H9 (cell line): ENCODE measurements around the gene PADI4. TPM values are rescaled to one million over a fixed set of nuclear protein-coding genes. Genes with fewer than 3 reads are reported as not detected.

Experiments
- DNase-seq: peaks from one replicate; pipeline ENCODE4 v3.0.0-alpha.2; 2017
- H2AFZ ChIP-seq: one replicate; pipeline ENCODE4 v1.6.1; 2013; ENCODE audit warnings: mild to moderate bottlenecking, low read length, control low read depth, moderate library complexity
- H2AK5ac ChIP-seq: 2 replicates; pipeline ENCODE4 v1.6.1; 2013; ENCODE audit warnings: low read length, control low read depth, mixed read lengths; ENCODE audit not compliant: insufficient read length
- H2BK120ac ChIP-seq: one replicate; pipeline ENCODE4 v1.6.1; 2013; ENCODE audit warnings: low read depth, mild to moderate bottlenecking, low read length, control low read depth, inconsistent platforms; ENCODE audit not compliant: poor library complexity, severe bottlenecking
- H2BK12ac ChIP-seq: 2 replicates; pipeline ENCODE4 v1.6.1; 2013; ENCODE audit warnings: low read length, control low read depth, mixed read lengths, low read depth; ENCODE audit not compliant: insufficient read length
- H2BK15ac ChIP-seq: 2 replicates; pipeline ENCODE4 v1.6.1; 2013; ENCODE audit warnings: low read depth, low read length, control low read depth
- H2BK20ac ChIP-seq: one replicate; pipeline ENCODE4 v1.6.1; 2013; ENCODE audit warnings: low read depth, mild to moderate bottlenecking, low read length, control low read depth, inconsistent platforms; ENCODE audit not compliant: poor library complexity, severe bottlenecking
- H2BK5ac ChIP-seq: 2 replicates; pipeline ENCODE4 v1.6.1; 2013; ENCODE audit warnings: low read length, control low read depth, mixed read lengths; ENCODE audit not compliant: insufficient read length
- H3K14ac ChIP-seq: 2 replicates; pipeline ENCODE4 v1.6.1; 2013; ENCODE audit warnings: low read length, control low read depth; ENCODE audit not compliant: insufficient read depth
- H3K18ac ChIP-seq: 2 replicates; pipeline ENCODE4 v1.6.1; 2013; ENCODE audit warnings: low read depth, mild to moderate bottlenecking, mixed read lengths, low read length, control low read depth; ENCODE audit not compliant: insufficient read length
- H3K23ac ChIP-seq: 2 replicates; pipeline ENCODE4 v1.6.1; 2013; ENCODE audit warnings: low read length, control low read depth, mixed read lengths, low read depth; ENCODE audit not compliant: insufficient read length
- H3K23me2 ChIP-seq: 2 replicates; pipeline ENCODE4 v1.6.1; 2013; ENCODE audit warnings: low read depth, mild to moderate bottlenecking, mixed read lengths, low read length, control low read depth; ENCODE audit not compliant: insufficient read length, poor library complexity, severe bottlenecking
- H3K27ac ChIP-seq: 2 replicates; pipeline ENCODE4 v1.5.1; 2013; ENCODE audit warnings: low read length, control low read depth, mixed read lengths, low read depth; ENCODE audit not compliant: insufficient read length
- H3K27me3 ChIP-seq: 2 replicates; pipeline ENCODE4 v1.6.1; 2013; ENCODE audit warnings: low read length, control low read depth, inconsistent platforms; ENCODE audit not compliant: insufficient read depth
- H3K4ac ChIP-seq: 2 replicates; pipeline ENCODE4 v1.6.1; 2013; ENCODE audit warnings: low read depth, mild to moderate bottlenecking, control low read depth, inconsistent platforms, low read length, moderate library complexity
- H3K4me1 ChIP-seq: 2 replicates; pipeline ENCODE4 v1.6.1; 2013; ENCODE audit warnings: low read length, control low read depth, inconsistent platforms; ENCODE audit not compliant: insufficient read depth
- H3K4me2 ChIP-seq: 2 replicates; pipeline ENCODE4 v1.6.1; 2013; ENCODE audit warnings: low read length, control low read depth, mixed read lengths; ENCODE audit not compliant: insufficient read length, insufficient read depth
- H3K56ac ChIP-seq: 2 replicates; pipeline ENCODE4 v1.6.1; 2013; ENCODE audit warnings: low read depth, mild to moderate bottlenecking, mixed read lengths, low read length, control low read depth; ENCODE audit not compliant: insufficient read length
- H3K79me1 ChIP-seq: 2 replicates; pipeline ENCODE4 v1.6.1; 2013; ENCODE audit warnings: low read depth, mild to moderate bottlenecking, moderate library complexity, low read length, control low read depth, inconsistent platforms; ENCODE audit not compliant: insufficient read depth, poor library complexity, severe bottlenecking
- H3K79me2 ChIP-seq: 2 replicates; pipeline ENCODE4 v1.6.1; 2013; ENCODE audit warnings: low read length, control low read depth, inconsistent platforms; ENCODE audit not compliant: insufficient read depth
- H3K9ac ChIP-seq: 2 replicates; pipeline ENCODE4 v1.6.1; 2013; ENCODE audit warnings: low read length, control low read depth, mixed read lengths; ENCODE audit not compliant: insufficient read length; ENCODE audit errors: extremely low read depth
- H3K9me3 ChIP-seq: one replicate; pipeline ENCODE4 v1.6.1; 2013; ENCODE audit warnings: low read depth, low read length, inconsistent platforms; ENCODE audit not compliant: control insufficient read depth
- H3T11ph ChIP-seq: one replicate; pipeline ENCODE4 v1.6.1; 2013; ENCODE audit warnings: mild to moderate bottlenecking, low read length, control low read depth, inconsistent platforms
- H4K20me1 ChIP-seq: one replicate; pipeline ENCODE4 v1.6.1; 2013; ENCODE audit not compliant: control insufficient read depth, insufficient read length, insufficient read depth
- H4K5ac ChIP-seq: 2 replicates; pipeline ENCODE4 v1.6.1; 2013; ENCODE audit warnings: low read depth, mild to moderate bottlenecking, mixed read lengths, low read length, control low read depth; ENCODE audit not compliant: insufficient read length
- H4K8ac ChIP-seq: replicated peaks from 2 replicates; pipeline ENCODE4 v1.6.1; 2013; ENCODE audit warnings: low read length, control low read depth, mixed read lengths, low read depth; ENCODE audit not compliant: insufficient read length
- H4K91ac ChIP-seq: 2 replicates; pipeline ENCODE4 v1.6.1; 2013; ENCODE audit warnings: low read depth, mild to moderate bottlenecking, moderate library complexity, mixed read lengths, low read length, control low read depth; ENCODE audit not compliant: insufficient read length
- H3K27ac Mint-ChIP-seq, 3 experiments: 2 replicates in 2 of 3; 3 replicates in 1 of 3; pipeline ENCODE4 v1.8.0; 2020 to 2021; ENCODE audit warnings: mixed read lengths in 3 of 3, mild to moderate bottlenecking in 1 of 3, moderate library complexity in 1 of 3
- H3K27me3 Mint-ChIP-seq: 2 replicates; pipeline ENCODE4 v1.8.0; 2021; ENCODE audit warnings: low read depth, mild to moderate bottlenecking, moderate library complexity, mixed read lengths
- H3K36me3 Mint-ChIP-seq, 3 experiments: 2 replicates in 2 of 3; 3 replicates in 1 of 3; pipeline ENCODE4 v1.8.0; 2020 to 2021; ENCODE audit warnings: low read depth in 3 of 3, mixed read lengths in 3 of 3; ENCODE audit not compliant: insufficient read depth in 1 of 3
- H3K4me1 Mint-ChIP-seq, 2 experiments: 2 replicates each; pipeline ENCODE4 v1.8.0; 2020; ENCODE audit warnings: mixed read lengths in 2 of 2
- H3K4me3 Mint-ChIP-seq, 2 experiments: 2 replicates in 1 of 2; 3 replicates in 1 of 2; pipeline ENCODE4 v1.8.0; 2020 to 2021; ENCODE audit warnings: mild to moderate bottlenecking in 2 of 2, mixed read lengths in 2 of 2, moderate library complexity in 1 of 2
- H3K9me3 Mint-ChIP-seq, 2 experiments: 2 replicates in 1 of 2; 3 replicates in 1 of 2; pipeline ENCODE4 v1.8.0; 2020; ENCODE audit warnings: mild to moderate bottlenecking in 2 of 2, mixed read lengths in 2 of 2, moderate library complexity in 1 of 2
- WGBS: extraction: QIAGEN DNeasy Blood & Tissue Kit; methylation state at CpG from one replicate; pipeline ENCODE4 v1.1.7; 2013; ENCODE audit warnings: missing lambda C conversion rate, low lambda C conversion rate, mixed read lengths; ENCODE audit not compliant: insufficient read length; ENCODE audit errors: extremely low coverage; 5-methylcytosine and 5-hydroxymethylcytosine counted together
- total RNA-seq: library from RNA; stranded (reverse); gene quantifications from 2 replicates; pipeline ENCODE4 v1.2.1, GENCODE V29; 2021
- TF ChIP-seq, protein P1 (sequence below): fragments of 200-600 bp; sonication (generic); conservative IDR thresholded peaks from 3 replicates; pipeline ENCODE4 v1.8.0; 2021; ENCODE audit warnings: antibody characterized with exemption, mild to moderate bottlenecking

The PADI4 gene
- total RNA-seq, 1 experiment from 2014 or later: 0.13 TPM

DNA sequence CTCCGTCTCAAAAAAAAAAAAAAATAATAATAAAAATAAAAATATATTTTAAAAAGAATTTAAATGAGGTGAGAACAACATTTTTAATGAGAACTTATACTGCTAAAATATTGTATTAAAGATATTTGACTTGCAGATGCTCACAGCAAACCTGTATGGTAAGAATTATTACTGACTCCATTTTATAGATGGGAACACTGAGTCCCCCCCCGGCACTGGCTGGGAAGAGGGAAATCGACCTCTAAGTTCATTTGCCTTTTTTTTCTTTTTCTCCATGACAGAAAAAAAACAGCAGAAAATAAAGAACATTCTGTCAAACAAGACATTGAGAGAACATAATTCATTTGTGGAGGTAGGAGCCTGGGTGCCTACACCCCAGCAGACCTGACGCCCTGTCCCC is 50.6 kb downstream of the PADI4 start:
- H3K18ac ChIP-seq: no peak overlapping the region
- H3K9me3 ChIP-seq: no peaks in the 10 kb centered on the region

More for the DNA sequence above, 50.6 kb downstream of the PADI4 start:
- Histone ChIP-seq H2AFZ (no peak overlapping the region), H3K27me3 (no peaks in the 10 kb centered on the region), H4K5ac (no peak overlapping the region), H4K20me1 (no peaks in the 10 kb centered on the region), H3K9ac (no peak overlapping the region), H2BK120ac (no peak overlapping the region), H3K27ac (no peak overlapping the region), H2BK20ac (no peak overlapping the region), H4K8ac (no peak overlapping the region), H3K14ac (no peak overlapping the region), H3K23ac (no peak overlapping the region), H2BK12ac (no peak overlapping the region), H2AK5ac (no peak overlapping the region), H3T11ph (no peak overlapping the region), H2BK5ac (no peak overlapping the region), H4K91ac (no peak overlapping the region), H3K4ac (no peak overlapping the region), H3K56ac (no peak overlapping the region), H3K79me1 (no peaks in the 10 kb centered on the region), H3K79me2 (no peaks in the 10 kb centered on the region), H3K4me2 (no peak overlapping the region), H3K23me2 (no peaks in the 10 kb centered on the region), H2BK15ac (no peak overlapping the region), H3K4me1 (no peaks in the 10 kb centered on the region)
- H3K4me3 Mint-ChIP-seq: no peak overlapping the region
- TF ChIP-seq, protein P1, sequence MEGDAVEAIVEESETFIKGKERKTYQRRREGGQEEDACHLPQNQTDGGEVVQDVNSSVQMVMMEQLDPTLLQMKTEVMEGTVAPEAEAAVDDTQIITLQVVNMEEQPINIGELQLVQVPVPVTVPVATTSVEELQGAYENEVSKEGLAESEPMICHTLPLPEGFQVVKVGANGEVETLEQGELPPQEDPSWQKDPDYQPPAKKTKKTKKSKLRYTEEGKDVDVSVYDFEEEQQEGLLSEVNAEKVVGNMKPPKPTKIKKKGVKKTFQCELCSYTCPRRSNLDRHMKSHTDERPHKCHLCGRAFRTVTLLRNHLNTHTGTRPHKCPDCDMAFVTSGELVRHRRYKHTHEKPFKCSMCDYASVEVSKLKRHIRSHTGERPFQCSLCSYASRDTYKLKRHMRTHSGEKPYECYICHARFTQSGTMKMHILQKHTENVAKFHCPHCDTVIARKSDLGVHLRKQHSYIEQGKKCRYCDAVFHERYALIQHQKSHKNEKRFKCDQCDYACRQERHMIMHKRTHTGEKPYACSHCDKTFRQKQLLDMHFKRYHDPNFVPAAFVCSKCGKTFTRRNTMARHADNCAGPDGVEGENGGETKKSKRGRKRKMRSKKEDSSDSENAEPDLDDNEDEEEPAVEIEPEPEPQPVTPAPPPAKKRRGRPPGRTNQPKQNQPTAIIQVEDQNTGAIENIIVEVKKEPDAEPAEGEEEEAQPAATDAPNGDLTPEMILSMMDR: no peak
- H3K4me1 Mint-ChIP-seq: peaks cover 9 to 11% of the 10 kb centered on the region in 2 experiments; a peak in 3 of 4 replicates
- peak overlapping the region in 2 of 3 experiments; percentile 35 to 70; a peak in 2 of 7 replicates for H3K27ac Mint-ChIP-seq
- DNase-seq: no peak
- no peaks in the 10 kb centered on the region for H3K36me3 Mint-ChIP-seq
- H3K27me3 Mint-ChIP-seq: no peaks in the 10 kb centered on the region; the same call in 1 of the 2 replicates
- H3K9me3 Mint-ChIP-seq: no peaks in the 10 kb centered on the region; a peak in 1 of 5 replicates
- no CpG with 5 or more reads among the region's 4 CpGs for WGBS
